Nephron progenitor cell (in vitro differentiated cells): ENCODE data around the gene DNASE1L2.

ENCODE experiments used
- DNase-seq: peaks from one replicate; pipeline ENCODE4 v3.0.0; 2021
- H3K27ac Mint-ChIP-seq: 2 replicates; pipeline ENCODE4 v1.8.0; 2021; ENCODE audit warnings: mild to moderate bottlenecking, moderate library complexity, mixed read lengths
- H3K27me3 Mint-ChIP-seq: 2 replicates; pipeline ENCODE4 v1.8.0; 2021; ENCODE audit warnings: mild to moderate bottlenecking, low read depth, mixed read lengths; ENCODE audit not compliant: poor library complexity
- H3K36me3 Mint-ChIP-seq: 2 replicates; pipeline ENCODE4 v1.8.0; 2021; ENCODE audit warnings: low read depth, mixed read lengths
- H3K4me1 Mint-ChIP-seq: 2 replicates; pipeline ENCODE4 v1.8.0; 2021; ENCODE audit warnings: mixed read lengths
- H3K4me3 Mint-ChIP-seq: 2 replicates; pipeline ENCODE4 v1.8.0; 2021; ENCODE audit warnings: mild to moderate bottlenecking, moderate library complexity, mixed read lengths
- H3K9me3 Mint-ChIP-seq: 2 replicates; pipeline ENCODE4 v1.8.0; 2021; ENCODE audit warnings: mild to moderate bottlenecking, moderate library complexity, mixed read lengths
- CTCF ChIP-seq: fragments of 200-600 bp; sonication (generic); IDR thresholded peaks from 2 replicates; pipeline ENCODE4 v1.5.0; 2021; ENCODE audit warnings: antibody characterized with exemption

Gene DNASE1L2

GRCh38 chr16:2278956-2279800 lies 42.9 kb downstream of the DNASE1L2 start:
- no peaks in the 10 kb centered on the region for H3K36me3 Mint-ChIP-seq

GRCh38 chr16:2280461-2280860 lies 44.2 kb downstream of the DNASE1L2 start:
- no peak overlapping the region for H3K4me3 Mint-ChIP-seq
- no peak overlapping the region for H3K27ac Mint-ChIP-seq
- no peaks in the 10 kb centered on the region for H3K36me3 Mint-ChIP-seq
- TF ChIP-seq CTCF: no peak
- DNase-seq: no peak
- H3K9me3 Mint-ChIP-seq: no peaks in the 10 kb centered on the region
- peaks cover 16% of the 10 kb centered on the region for H3K27me3 Mint-ChIP-seq
- H3K4me1 Mint-ChIP-seq: peaks cover 43% of the 10 kb centered on the region

More at GRCh38 chr16:2278956-2279800, 42.9 kb downstream of the DNASE1L2 start:
- H3K27me3 Mint-ChIP-seq: peaks cover 16% of the 10 kb centered on the region
- H3K9me3 Mint-ChIP-seq: no peaks in the 10 kb centered on the region
- H3K27ac Mint-ChIP-seq: no peak overlapping the region
- no peak overlapping the region for H3K4me3 Mint-ChIP-seq
- DNase-seq: no peak
- TF ChIP-seq CTCF: no peak
- H3K4me1 Mint-ChIP-seq: peaks cover 41% of the 10 kb centered on the region

DNA sequence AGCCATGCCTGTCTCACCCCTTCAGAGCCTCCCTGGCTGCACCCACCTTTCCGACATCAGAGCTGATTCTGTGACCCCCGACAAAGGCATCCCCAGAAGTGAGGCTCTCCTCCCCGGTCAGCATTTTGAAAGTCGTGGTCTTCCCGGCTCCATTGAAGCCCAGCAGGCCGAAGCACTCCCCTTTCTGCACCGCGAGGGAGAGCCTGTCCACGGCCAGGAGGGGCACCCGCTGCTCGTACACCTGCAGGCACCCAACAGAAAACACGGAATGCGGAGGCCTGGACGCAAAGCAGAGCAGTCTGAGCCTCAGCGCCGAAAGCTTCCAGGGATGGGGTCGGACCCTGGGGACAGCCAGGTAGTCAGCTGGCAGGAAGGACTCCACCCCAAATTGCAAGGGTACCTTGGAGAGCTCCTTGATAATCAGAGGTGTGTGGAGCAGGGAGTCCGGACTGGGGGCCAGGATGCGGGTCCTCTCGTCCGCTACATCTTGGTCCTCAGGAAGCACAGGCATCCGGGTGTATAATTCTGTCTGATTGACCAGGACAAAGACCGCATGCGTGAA lies 44.8 kb downstream of the DNASE1L2 start:
- H3K27me3 Mint-ChIP-seq: peaks cover 16% of the 10 kb centered on the region
- TF ChIP-seq CTCF: no peak
- H3K4me1 Mint-ChIP-seq: peaks cover 37% of the 10 kb centered on the region
- no peak overlapping the region for H3K27ac Mint-ChIP-seq
- no peaks in the 10 kb centered on the region for H3K9me3 Mint-ChIP-seq
- no peak for DNase-seq
- H3K36me3 Mint-ChIP-seq: no peaks in the 10 kb centered on the region
- no peak overlapping the region for H3K4me3 Mint-ChIP-seq

GRCh38 chr16:2282262-2282661 lies 46.0 kb downstream of the DNASE1L2 start:
- DNase-seq: no peak
- no peak overlapping the region for H3K27ac Mint-ChIP-seq
- peaks cover 25% of the 10 kb centered on the region for H3K4me1 Mint-ChIP-seq
- H3K27me3 Mint-ChIP-seq: peaks cover 19% of the 10 kb centered on the region
- H3K36me3 Mint-ChIP-seq: no peaks in the 10 kb centered on the region
- no peaks in the 10 kb centered on the region for H3K9me3 Mint-ChIP-seq
- no peak for TF ChIP-seq CTCF
- no peak overlapping the region for H3K4me3 Mint-ChIP-seq

DNA sequence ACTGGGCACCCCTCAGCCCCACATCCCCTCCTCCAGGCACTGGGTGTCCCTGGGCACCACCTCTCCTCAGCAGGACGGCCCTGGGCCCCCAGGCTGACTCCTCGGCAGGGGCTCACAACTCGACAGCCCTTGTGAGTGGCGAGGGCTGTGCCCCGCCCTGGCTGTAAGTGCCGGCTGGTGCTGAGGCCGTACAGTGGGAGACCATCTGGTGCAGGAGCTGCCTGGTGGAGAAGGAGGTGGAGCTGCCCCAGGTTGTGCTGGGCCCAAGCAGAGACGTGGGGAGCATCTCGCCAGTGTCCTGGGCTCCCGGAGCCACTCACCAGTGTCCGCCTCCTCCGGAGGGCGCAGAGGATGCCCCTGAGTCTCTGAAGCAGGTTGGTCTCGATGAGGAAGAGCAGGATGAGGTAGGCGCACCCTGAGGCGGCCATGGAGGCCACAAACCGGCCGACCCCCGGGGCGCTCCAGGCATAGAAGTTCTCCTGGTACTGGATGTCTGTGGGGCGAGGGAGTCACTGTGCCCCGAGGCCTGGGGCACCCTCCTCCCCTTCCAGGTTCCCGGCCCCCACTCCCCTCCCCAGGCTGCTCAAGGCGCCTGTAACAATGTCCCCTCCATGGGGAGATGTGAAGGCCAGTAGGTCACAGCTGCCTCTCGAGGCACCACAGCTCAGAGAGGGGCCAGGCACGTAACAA lies 46.8 kb downstream of the DNASE1L2 start:
- DNase-seq: no peak
- Mint-ChIP-seq H3K27ac (no peak overlapping the region), H3K4me3 (no peak overlapping the region), H3K27me3 (peaks cover 21% of the 10 kb centered on the region), H3K4me1 (peaks cover 17% of the 10 kb centered on the region), H3K36me3 (no peaks in the 10 kb centered on the region), H3K9me3 (no peaks in the 10 kb centered on the region)
- no peak for TF ChIP-seq CTCF
